GM12878 (cell line): ENCODE data around the gene POLRMT. TPM values are rescaled to one million over a fixed set of nuclear protein-coding genes. Genes with fewer than 3 reads are reported as not detected.

Experiments
- ATAC-seq: fragments of 200-7000 bp; cut with Tn5 transposase; 3 replicates; pipeline ENCODE4 v1.9.1; 2020; ENCODE audit warnings: mild to moderate bottlenecking, moderate library complexity
- BruUV-seq: library from RNA; stranded (reverse); fragments of 400-500 nt; replicated peaks from 2 replicates; lab custom pipeline; 2021; lab: Mats Ljungman, UMichigan
- CTCF ChIA-PET: fragments of 300-600 bp; sonication (Branson Sonifier 250); formaldehyde crosslinking; extraction: SDS; loops from one replicate; lab custom pipeline; 2021; ENCODE audit warnings: inconsistent platforms; lab: Yijun Ruan, JAX
- POLR2A ChIA-PET: fragments of 350-600 bp; formaldehyde crosslinking; extraction: SDS; loops from one replicate; lab custom pipeline; 2021; ENCODE audit warnings: inconsistent platforms; lab: Charles Lee
- RAD21 ChIA-PET: fragments of 300-600 bp; sonication (Branson Sonifier 250); formaldehyde crosslinking; loops from one replicate; lab custom pipeline; 2023; ENCODE audit warnings: antibody characterized with exemption; ENCODE audit not compliant: unreplicated experiment; lab: Charles Lee
- SMC1A ChIA-PET: fragments of 300-600 bp; sonication (Branson Sonifier 250); formaldehyde crosslinking; loops from one replicate; lab custom pipeline; 2023; ENCODE audit not compliant: unreplicated experiment, uncharacterized antibody; lab: Charles Lee
- DNase-seq: peaks from one replicate; pipeline ENCODE4 v3.0.0-alpha.2; 2011; ENCODE audit warnings: low read depth, low spot score
- FAIRE-seq: peaks from 3 replicates; lab custom pipeline; 2011; peaks lifted over from hg19 to GRCh38; lab: Jason Lieb, UNC
- H2AFZ ChIP-seq: 2 replicates; pipeline ENCODE4 v1.6.0; 2011; ENCODE audit warnings: low read depth, low read length, control low read depth; ENCODE audit not compliant: control insufficient read depth
- H3K27ac ChIP-seq: 2 replicates; pipeline ENCODE4 v1.5.1; 2011; ENCODE audit warnings: control low read depth; ENCODE audit not compliant: control insufficient read depth, insufficient read depth
- H3K27me3 ChIP-seq, 2 experiments: replicated peaks in 1 of 2; 2 replicates each; pipeline versions ENCODE4 v1.6.0 to v1.6.1; 2011; ENCODE audit warnings: low read length in 1 of 2; ENCODE audit not compliant: control insufficient read depth in 2 of 2, insufficient read depth in 2 of 2
- H3K36me3 ChIP-seq, 2 experiments: 2 replicates each; pipeline ENCODE4 v1.5.1; 2011; ENCODE audit warnings: low read length in 1 of 2; ENCODE audit not compliant: control insufficient read depth in 2 of 2, insufficient read depth in 2 of 2
- H3K4me1 ChIP-seq: 2 replicates; pipeline ENCODE4 v1.6.1; 2011; ENCODE audit warnings: mild to moderate bottlenecking, low read length, moderate library complexity, mixed read lengths; ENCODE audit not compliant: control insufficient read depth, insufficient read depth
- H3K4me2 ChIP-seq: 2 replicates; pipeline ENCODE4 v1.6.0; 2011; ENCODE audit warnings: control low read depth; ENCODE audit not compliant: control insufficient read depth, insufficient read depth
- H3K4me3 ChIP-seq: fragments of 200-600 bp; sonication (generic); 2 replicates; pipeline ENCODE4 v1.5.1; 2016
- H3K79me2 ChIP-seq: 2 replicates; pipeline ENCODE4 v1.6.0; 2011; ENCODE audit warnings: low read length; ENCODE audit not compliant: control insufficient read depth, insufficient read depth
- H3K9ac ChIP-seq: 2 replicates; pipeline ENCODE4 v1.8.0; 2011; ENCODE audit warnings: low read length, control low read depth, mixed read lengths; ENCODE audit not compliant: control insufficient read depth, insufficient read depth
- H3K9me3 ChIP-seq: replicated peaks from 3 replicates; pipeline ENCODE4 v1.5.1; 2011; ENCODE audit warnings: mild to moderate bottlenecking, low read length; ENCODE audit not compliant: control insufficient read depth, insufficient read depth
- H4K20me1 ChIP-seq: 2 replicates; pipeline ENCODE4 v1.6.0; 2011; ENCODE audit not compliant: control insufficient read depth, insufficient read depth
- EED ChIP-seq: sonication (generic); IDR thresholded peaks from 2 replicates; pipeline ENCODE4 v1.6.1; 2016; ENCODE audit warnings: antibody characterized with exemption, low read depth
- EP300 ChIP-seq, 2 experiments: fragments of 150-350 bp in 1 of 2; IDR thresholded peaks; 2 replicates each; pipeline ENCODE4 v1.6.1; 2011 to 2012; ENCODE audit warnings: low read depth in 2 of 2, low read length in 2 of 2, borderline replicate concordance in 1 of 2, improper control_type of control experiment in 1 of 2, inconsistent platforms in 1 of 2; ENCODE audit not compliant: control insufficient read depth in 1 of 2
- ESRRA ChIP-seq: IDR thresholded peaks from 2 replicates; pipeline ENCODE4 v1.6.1; 2012; ENCODE audit warnings: mild to moderate bottlenecking, low read length, improper control_type of control experiment
- IRF5 ChIP-seq: fragments of 450-650 bp; IDR thresholded peaks from 2 replicates; pipeline ENCODE4 v1.6.1; 2017; ENCODE audit warnings: borderline replicate concordance
- NBN ChIP-seq: fragments of 450-650 bp; IDR thresholded peaks from 2 replicates; pipeline ENCODE4 v1.6.1; 2016
- PML ChIP-seq: IDR thresholded peaks from 2 replicates; pipeline ENCODE4 v1.6.1; 2012; ENCODE audit warnings: low read length, inconsistent platforms
- POLR2A ChIP-seq: IDR thresholded peaks from 2 replicates; pipeline ENCODE4 v1.6.1; 2011; ENCODE audit warnings: low read depth, mild to moderate bottlenecking, low read length
- STAT1 ChIP-seq: fragments of 450-650 bp; conservative IDR thresholded peaks from 2 replicates; pipeline ENCODE4 v1.6.1; 2014; ENCODE audit warnings: antibody characterized with exemption, mild to moderate bottlenecking
- ZNF687 ChIP-seq: fragments of 450-650 bp; IDR thresholded peaks from 2 replicates; pipeline ENCODE4 v1.6.1; 2017; ENCODE audit warnings: mild to moderate bottlenecking, moderate library complexity
- WGBS: methylation state at CpG from one replicate; pipeline ENCODE4 v1.1.6; 2016; ENCODE audit warnings: low lambda C conversion rate; ENCODE audit not compliant: insufficient replicate concordance, insufficient coverage; ENCODE audit errors: missing lambda C conversion rate; 5-methylcytosine and 5-hydroxymethylcytosine counted together
- in situ Hi-C: fragments of 300-500 bp; cut with MboI; formaldehyde crosslinking; loops from 9 replicates; pipeline ENCODE4 v1.14.3; 2018; ENCODE audit warnings: mixed read lengths
- intact Hi-C: fragments of 100-400 bp; cut with micrococcal nuclease; formaldehyde crosslinking; loops from one replicate; pipeline ENCODE4 v1.14.2; 2022; ENCODE audit not compliant: unreplicated experiment
- polyA plus RNA-seq, 11 experiments: library from polyadenylated mRNA; depleted of rRNA in 4 of 11; unstranded in 6 of 11; stranded (reverse) in 5 of 11; fragments of >200 nt; fragmentation: Nextera tagmentation in 4 of 11; fragmentation: Illumina TruSeq in 1 of 11; extraction: Ambion mirVana in 4 of 11; extraction: Trizol in 1 of 11; gene quantifications; 1 replicate in 1 of 11; 2 replicates in 10 of 11; pipeline versions ENCODE4 v1.2.1 to v1.2.3, GENCODE V29; 2011 to 2016; ENCODE audit warnings: inconsistent platforms in 2 of 11, missing spikeins in 2 of 11, low read depth in 1 of 11
- total RNA-seq, 4 experiments: library from RNA; depleted of rRNA in 3 of 4; stranded (reverse); fragments of >200 nt in 3 of 4; fragmentation: Illumina TruSeq in 1 of 4; extraction: Trizol in 1 of 4; gene quantifications; 2 replicates each; pipeline versions ENCODE4 v1.2.1 to v1.2.3, GENCODE V29; 2013 to 2021

Gene POLRMT
- total and polyA plus RNA-seq, 10 of the 15 experiments (the other 5 are each of a cell fraction or from before 2014, with no cell fraction given), result 9.9 to 57.6 (median 34.6) TPM

GRCh38 chr19:594265-594870, 39.0 kb downstream of the POLRMT start:
- 38% methylated on average over 18 of the region's 24 CpGs for WGBS
- no peak for ATAC-seq
- no peaks in the 10 kb centered on the region for H3K79me2 ChIP-seq
- FAIRE-seq, result no peak
- no peak overlapping the region for H3K27ac ChIP-seq
- in situ Hi-C loops, result no loop called here
- H3K4me1 ChIP-seq, result no peaks in the 10 kb centered on the region
- H3K4me3 ChIP-seq, result no peak overlapping the region
- H2AFZ ChIP-seq, result no peak overlapping the region
- no peak for DNase-seq
- no peaks in the 10 kb centered on the region; a peak in 1 of 4 replicates for H3K27me3 ChIP-seq
- H3K36me3 ChIP-seq, result no peaks in the 10 kb centered on the region
- no peaks in the 10 kb centered on the region for H4K20me1 ChIP-seq
- ChIA-PET SMC1A (no interaction called here), RAD21 (no interaction called here), CTCF (no interaction called here), POLR2A (no interaction called here)
- TF ChIP-seq NBN (no peak), ESRRA (no peak), EED (no peak)
- intact Hi-C loops, result no loop called here
- no peak overlapping the region for H3K9ac ChIP-seq
- H3K9me3 ChIP-seq, result no peaks in the 10 kb centered on the region; the same call in 2 of the 3 replicates
- no peak overlapping the region for H3K4me2 ChIP-seq
- BruUV-seq, result no TSS peak

GRCh38 chr19:593505-593904, 39.8 kb downstream of the POLRMT start:
- Histone ChIP-seq H3K27ac (no peak overlapping the region), H2AFZ (no peak overlapping the region), H4K20me1 (no peaks in the 10 kb centered on the region), H3K4me2 (no peak overlapping the region), H3K9me3 (no peaks in the 10 kb centered on the region; the same call in 2 of the 3 replicates), H3K9ac (no peak overlapping the region), H3K27me3 (peaks cover 4 to 8% of the 10 kb centered on the region in 2 experiments), H3K79me2 (no peaks in the 10 kb centered on the region), H3K4me1 (no peaks in the 10 kb centered on the region), H3K36me3 (no peaks in the 10 kb centered on the region), H3K4me3 (no peak overlapping the region)
- peak; percentile 25; the same call in 1 of the 3 replicates for ATAC-seq
- ChIA-PET CTCF (no interaction called here), POLR2A (no interaction called here), SMC1A (no interaction called here), RAD21 (no interaction called here)
- BruUV-seq, result no TSS peak
- no peak for FAIRE-seq
- intact Hi-C loops, result no loop called here
- 23% methylated on average over 9 of the region's 9 CpGs for WGBS
- in situ Hi-C loops, result no loop called here
- DNase-seq, result no peak
- TF ChIP-seq ZNF687 (no peak), PML (no peak), EP300 (IDR thresholded peaks at IDR 0.05; ENCODE audit: borderline replicate concordance in 1 of 2, control insufficient read depth in 1 of 2, low read depth in 2 of 2, low read length in 2 of 2) (no peak), STAT1 (no peak), IRF5 (no peak), POLR2A (no peak)
